Muscle layer of colon (tissue), 2 donors: Measurements from ENCODE around the gene MAGEA11.
"Not testable (repeated sequence)": the region's sequence is repeated elsewhere in the genome, so short reads cannot be mapped to it uniquely, and the experiment has no call there.

Experiments
- H3K27ac ChIP-seq: one replicate; pipeline ENCODE4 v1.7.0; 2013; ENCODE audit warnings: low read depth, mild to moderate bottlenecking, low read length, moderate library complexity
- H3K27me3 ChIP-seq, 2 donors: one replicate each; pipeline ENCODE4 v1.7.0; 2013; ENCODE audit warnings: low read length in 2 of 2, mild to moderate bottlenecking in 2 of 2; ENCODE audit not compliant: insufficient read depth in 2 of 2, control insufficient read depth in 1 of 2
- H3K36me3 ChIP-seq: one replicate; pipeline ENCODE4 v1.7.0; 2013; ENCODE audit warnings: mild to moderate bottlenecking, low read length; ENCODE audit not compliant: insufficient read depth
- H3K4me1 ChIP-seq: one replicate; pipeline ENCODE4 v1.7.0; 2013; ENCODE audit warnings: mild to moderate bottlenecking, low read length; ENCODE audit not compliant: insufficient read depth
- H3K4me3 ChIP-seq, 2 donors: one replicate each; pipeline ENCODE4 v1.7.0; 2013; ENCODE audit warnings: low read length in 2 of 2, low read depth in 1 of 2, mild to moderate bottlenecking in 1 of 2, moderate library complexity in 1 of 2
- H3K9ac ChIP-seq: one replicate; pipeline ENCODE4 v1.7.0; 2013; ENCODE audit warnings: low read length
- H3K9me3 ChIP-seq: one replicate; pipeline ENCODE4 v1.7.0; 2013; ENCODE audit warnings: mild to moderate bottlenecking, low read length
- donor health status: abdominal sarcoma.
- donor health status: Adenocarcinoma of cecum.

Gene MAGEA11

GRCh38 chrX:149691794-149692193, 20.1 kb upstream of the MAGEA11 start:
- Histone ChIP-seq H3K27ac (no peak overlapping the region), H3K9me3 (no peaks in the 10 kb centered on the region)

GRCh38 chrX:149692686-149693272, 19.1 kb upstream of the MAGEA11 start:
- not testable (repeated sequence) for H3K4me1 ChIP-seq, H3K9me3 ChIP-seq, H3K27ac ChIP-seq, H3K27me3 ChIP-seq, H3K36me3 ChIP-seq, H3K9ac ChIP-seq, H3K4me3 ChIP-seq

More at GRCh38 chrX:149691794-149692193, 20.1 kb upstream of the MAGEA11 start:
- Histone ChIP-seq H3K36me3 (no peaks in the 10 kb centered on the region), H3K4me3 (no peak overlapping the region), H3K9ac (no peak overlapping the region), H3K27me3 (no peaks in the 10 kb centered on the region), H3K4me1 (no peaks in the 10 kb centered on the region)

- no peak overlapping the region for H3K9ac ChIP-seq
- no peaks in the 10 kb centered on the region for H3K4me1 ChIP-seq
- H3K27me3 ChIP-seq = no peaks in the 10 kb centered on the region
- H3K4me3 ChIP-seq = no peak overlapping the region
- no peak overlapping the region for H3K27ac ChIP-seq
- no peaks in the 10 kb centered on the region for H3K36me3 ChIP-seq
- no peaks in the 10 kb centered on the region for H3K9me3 ChIP-seq
These were observed 12.1 kb upstream of the MAGEA11 start for GRCh38 chrX:149699761-149700160.

GRCh38 chrX:149704664-149705063, 7.2 kb upstream of the MAGEA11 start:
- H3K9me3 ChIP-seq = no peaks in the 10 kb centered on the region
- no peak overlapping the region for H3K27ac ChIP-seq

GRCh38 chrX:149707147-149707901, 4.5 kb upstream of the MAGEA11 start:
- no peak overlapping the region for H3K27ac ChIP-seq
- no peak overlapping the region for H3K4me3 ChIP-seq
- no peak overlapping the region for H3K9ac ChIP-seq
- no peaks in the 10 kb centered on the region for H3K4me1 ChIP-seq
- H3K9me3 ChIP-seq = no peaks in the 10 kb centered on the region
- no peaks in the 10 kb centered on the region for H3K27me3 ChIP-seq
- H3K36me3 ChIP-seq = no peaks in the 10 kb centered on the region

More at GRCh38 chrX:149704664-149705063, 7.2 kb upstream of the MAGEA11 start:
- Histone ChIP-seq H3K4me3 (no peak overlapping the region), H3K27me3 (no peaks in the 10 kb centered on the region), H3K36me3 (no peaks in the 10 kb centered on the region), H3K9ac (no peak overlapping the region), H3K4me1 (no peaks in the 10 kb centered on the region)

- Histone ChIP-seq H3K4me1 (no peaks in the 10 kb centered on the region), H3K9ac (no peak overlapping the region), H3K27me3 (no peaks in the 10 kb centered on the region), H3K36me3 (no peaks in the 10 kb centered on the region), H3K27ac (no peak overlapping the region), H3K4me3 (no peak overlapping the region), H3K9me3 (no peaks in the 10 kb centered on the region)
These were observed 971 bp downstream of the MAGEA11 start for GRCh38 chrX:149712831-149713230.

GRCh38 chrX:149713279-149714050, 1.6 kb downstream of the MAGEA11 start:
- H3K9ac ChIP-seq = no peak overlapping the region
- H3K36me3 ChIP-seq = no peaks in the 10 kb centered on the region
- no peaks in the 10 kb centered on the region for H3K9me3 ChIP-seq
- no peak overlapping the region for H3K27ac ChIP-seq
- H3K4me1 ChIP-seq = no peaks in the 10 kb centered on the region
- H3K27me3 ChIP-seq = no peaks in the 10 kb centered on the region
- H3K4me3 ChIP-seq = no peak overlapping the region

- Histone ChIP-seq H3K9ac (no peak overlapping the region), H3K9me3 (no peaks in the 10 kb centered on the region), H3K36me3 (no peaks in the 10 kb centered on the region), H3K27ac (no peak overlapping the region), H3K27me3 (no peaks in the 10 kb centered on the region), H3K4me3 (no peak overlapping the region), H3K4me1 (no peaks in the 10 kb centered on the region)
These were observed 3.6 kb downstream of the MAGEA11 start for GRCh38 chrX:149715468-149715867.

GRCh38 chrX:149716632-149717031, 4.8 kb downstream of the MAGEA11 start:
- Histone ChIP-seq H3K36me3 (no peaks in the 10 kb centered on the region), H3K4me1 (no peaks in the 10 kb centered on the region), H3K4me3 (no peak overlapping the region), H3K9ac (no peak overlapping the region), H3K27me3 (no peaks in the 10 kb centered on the region), H3K9me3 (no peaks in the 10 kb centered on the region), H3K27ac (no peak overlapping the region)

- Histone ChIP-seq H3K36me3 (no peaks in the 10 kb centered on the region), H3K9me3 (no peaks in the 10 kb centered on the region), H3K4me3 (no peak overlapping the region), H3K9ac (no peak overlapping the region), H3K27me3 (no peaks in the 10 kb centered on the region), H3K27ac (no peak overlapping the region), H3K4me1 (no peaks in the 10 kb centered on the region)
These were observed 5.9 kb downstream of the MAGEA11 start for GRCh38 chrX:149717803-149718202.

GRCh38 chrX:149718757-149719156, 6.9 kb downstream of the MAGEA11 start:
- H3K9me3 ChIP-seq = no peaks in the 10 kb centered on the region
- H3K27me3 ChIP-seq = no peaks in the 10 kb centered on the region
- no peak overlapping the region for H3K27ac ChIP-seq
- no peaks in the 10 kb centered on the region for H3K36me3 ChIP-seq
- H3K4me3 ChIP-seq = no peak overlapping the region
- H3K4me1 ChIP-seq = no peaks in the 10 kb centered on the region
- H3K9ac ChIP-seq = no peak overlapping the region
